ENCODE measurements around the gene VOPP1.
"Not testable (repeated sequence)": the region's sequence is repeated elsewhere in the genome, so short reads cannot be mapped to it uniquely, and the experiment has no call there.

Gene VOPP1

DNA sequence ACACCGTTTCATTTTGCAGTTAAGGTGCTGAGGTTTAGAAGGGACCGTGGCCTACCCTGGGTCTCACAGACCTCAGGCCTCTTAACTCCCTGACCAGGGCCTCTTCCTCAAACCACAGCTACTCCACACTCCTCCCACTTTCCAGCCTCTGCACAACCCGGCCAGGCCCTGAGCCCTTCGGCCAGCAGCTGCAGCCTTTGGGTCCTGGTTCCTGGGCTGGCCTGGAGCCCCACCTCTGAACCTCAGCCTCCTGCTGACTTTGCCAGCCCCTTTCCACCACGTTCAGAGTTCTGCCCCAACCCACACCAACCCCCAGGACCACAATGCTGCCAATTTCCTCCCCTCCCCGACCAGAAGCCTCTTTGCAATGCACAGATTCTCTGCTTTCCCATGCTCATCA lies 84.1 kb downstream of the VOPP1 start:
- DNase-seq (ENCODE audit: low spot score) = no peak

DNA sequence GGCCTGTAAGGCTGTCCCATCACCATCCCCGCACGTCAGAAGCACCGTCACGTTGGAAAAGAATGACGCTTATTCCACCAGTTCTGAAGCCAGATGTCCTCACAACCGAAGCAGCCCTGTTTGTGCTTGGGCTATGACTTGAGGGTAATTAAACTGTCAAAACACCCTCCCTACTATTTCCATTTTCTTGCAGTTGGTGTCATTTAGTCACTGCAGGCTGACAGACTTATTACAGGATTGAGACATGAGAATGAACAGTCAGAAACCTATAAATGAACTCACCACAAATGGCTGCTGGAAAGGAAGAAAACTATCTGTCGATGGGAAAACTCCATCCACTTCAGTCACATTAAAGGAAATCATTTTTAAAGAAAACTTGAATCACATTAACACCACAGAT lies 85.3 kb downstream of the VOPP1 start:
- no peak for DNase-seq (ENCODE audit: low spot score)

DNA sequence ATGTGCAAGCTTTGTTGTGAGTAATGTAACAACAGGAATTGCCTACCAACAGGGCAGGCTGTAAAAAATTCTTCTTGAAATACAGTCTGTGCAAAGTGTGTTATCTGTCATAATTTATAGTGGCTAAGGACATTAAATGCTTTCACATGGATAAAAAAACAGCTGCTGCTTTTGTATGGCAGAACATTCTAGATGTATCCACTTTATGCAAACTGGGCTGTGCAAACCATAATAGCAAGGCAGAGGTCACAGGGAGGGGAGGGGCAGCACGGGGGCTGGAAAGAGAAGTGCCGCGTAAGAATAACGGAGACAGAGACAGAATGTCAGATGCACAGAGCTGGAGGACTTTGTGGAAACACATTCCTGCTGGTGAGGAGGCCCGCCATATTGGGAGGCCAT lies 86.1 kb downstream of the VOPP1 start:
- DNase-seq (ENCODE audit: low spot score) = no peak

- DNase-seq (ENCODE audit: low spot score) = no peak
Measured at GRCh38 chr7:55485501-55486191, 86.7 kb downstream of the VOPP1 start.

DNA sequence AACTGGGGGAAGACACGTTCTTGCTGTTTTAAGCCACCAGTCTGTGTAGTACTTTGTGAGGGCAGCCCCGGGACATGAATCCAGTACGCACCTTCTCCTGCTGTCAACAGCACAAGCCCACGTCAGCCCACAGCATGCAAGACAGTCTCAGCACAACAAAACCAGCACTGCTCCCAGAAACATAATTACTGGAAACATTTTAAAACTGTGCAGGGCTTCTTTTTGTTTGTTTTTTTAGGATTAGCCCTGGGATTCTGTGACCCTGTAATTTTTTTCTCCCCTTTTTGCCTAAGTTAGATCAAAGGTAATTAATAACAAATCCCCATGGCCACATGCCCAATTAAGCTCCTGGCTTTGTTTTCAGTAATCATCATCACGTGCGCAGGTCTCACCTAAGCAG lies 87.5 kb downstream of the VOPP1 start:
- no peak for DNase-seq (ENCODE audit: low spot score)

DNA sequence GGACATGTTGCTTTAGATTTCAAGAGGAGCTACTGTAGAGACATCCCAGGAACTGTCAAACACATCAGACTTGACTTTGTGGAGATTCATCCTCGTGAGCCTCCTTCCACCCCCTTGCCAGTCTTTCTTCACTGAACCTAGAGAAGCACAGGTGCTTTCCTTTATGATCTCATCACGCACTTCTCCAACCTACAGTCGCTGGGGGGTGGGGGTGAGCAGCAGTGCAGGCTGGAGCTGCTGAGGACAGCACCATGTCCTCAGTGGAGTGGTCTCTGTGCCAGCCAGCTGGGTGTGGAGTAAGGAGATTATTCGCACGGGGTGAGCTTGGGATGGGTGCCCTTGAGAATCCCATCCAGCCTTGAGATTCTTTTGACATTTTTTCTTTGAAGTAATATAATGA lies 88.1 kb downstream of the VOPP1 start:
- DNase-seq (ENCODE audit: low spot score) = no peak

DNA sequence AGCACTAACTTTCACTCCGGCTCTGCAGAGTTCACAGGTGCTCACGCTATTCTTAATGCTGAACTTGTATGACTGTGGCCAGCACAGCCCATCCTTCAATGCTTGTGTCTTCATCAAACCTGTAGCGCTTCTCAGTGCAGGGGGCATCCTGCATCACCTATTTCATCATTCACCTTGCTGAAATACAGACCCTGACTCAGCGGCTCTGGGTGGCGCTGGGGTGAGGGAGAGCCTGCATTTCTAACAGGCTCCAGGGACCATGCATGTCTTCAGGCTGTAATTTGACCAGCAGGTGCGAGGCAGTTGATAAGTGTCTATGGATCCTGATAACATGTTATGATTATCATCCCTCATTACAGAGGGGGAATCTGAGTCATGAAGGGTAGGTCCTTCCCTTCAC lies 89.3 kb downstream of the VOPP1 start:
- no peak for DNase-seq (ENCODE audit: low spot score)

DNA sequence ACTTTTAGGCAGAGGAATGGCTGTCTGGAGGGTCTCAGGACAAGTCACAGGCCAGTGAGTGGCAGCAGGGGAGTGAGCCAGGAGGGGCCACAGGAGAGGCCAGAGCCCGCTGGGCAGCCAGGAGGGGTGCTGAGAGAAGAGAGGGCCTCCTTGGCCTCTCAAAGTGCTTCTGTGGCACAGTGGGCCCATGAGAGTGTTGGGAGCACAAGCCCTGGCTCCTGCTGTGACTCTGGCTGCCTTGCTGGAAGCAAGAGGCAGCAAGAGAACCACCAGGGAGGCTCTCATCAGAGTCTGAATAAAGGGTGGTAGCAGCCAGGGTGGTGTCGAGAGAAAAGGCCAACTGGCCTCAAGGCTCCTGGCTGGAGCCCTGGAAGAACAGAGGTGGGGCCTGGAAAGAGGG lies 91.1 kb downstream of the VOPP1 start:
- no peak for DNase-seq (ENCODE audit: low spot score)

GRCh38 chr7:55478700-55479099 lies 93.6 kb downstream of the VOPP1 start:
- no peak for DNase-seq (ENCODE audit: low spot score)

DNA sequence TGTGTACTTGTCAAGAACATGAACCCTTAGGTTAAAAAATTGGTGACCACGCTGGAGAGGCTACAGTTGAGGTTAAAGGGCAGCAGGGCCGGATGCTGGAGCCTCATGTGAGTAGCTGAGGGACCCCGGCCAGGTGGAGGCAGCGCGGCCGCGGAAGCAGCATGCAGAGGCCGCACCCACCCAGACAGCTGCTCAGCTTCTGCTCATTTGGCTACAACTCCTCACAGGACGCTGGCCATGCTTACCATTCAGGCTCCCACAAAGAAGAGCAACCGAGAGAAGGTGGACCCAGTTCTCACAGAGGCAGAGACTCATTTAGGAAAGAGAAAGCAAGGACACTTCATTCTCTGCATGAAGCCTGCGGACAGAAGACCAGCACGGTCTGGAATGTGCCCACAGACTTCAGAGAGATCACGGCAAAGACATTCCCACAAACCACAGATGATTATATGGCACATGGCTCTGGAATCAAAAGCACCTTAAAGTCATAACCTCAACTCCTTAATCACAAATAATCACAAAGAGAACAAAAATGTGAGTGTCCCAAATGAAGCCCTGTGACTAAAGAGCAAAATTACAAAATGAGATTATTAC lies 94.4 kb downstream of the VOPP1 start:
- no peak for DNase-seq (ENCODE audit: low spot score)

GRCh38 chr7:55476852-55477780 lies 95.2 kb downstream of the VOPP1 start:
- DNase-seq (ENCODE audit: low spot score) = no peak

DNA sequence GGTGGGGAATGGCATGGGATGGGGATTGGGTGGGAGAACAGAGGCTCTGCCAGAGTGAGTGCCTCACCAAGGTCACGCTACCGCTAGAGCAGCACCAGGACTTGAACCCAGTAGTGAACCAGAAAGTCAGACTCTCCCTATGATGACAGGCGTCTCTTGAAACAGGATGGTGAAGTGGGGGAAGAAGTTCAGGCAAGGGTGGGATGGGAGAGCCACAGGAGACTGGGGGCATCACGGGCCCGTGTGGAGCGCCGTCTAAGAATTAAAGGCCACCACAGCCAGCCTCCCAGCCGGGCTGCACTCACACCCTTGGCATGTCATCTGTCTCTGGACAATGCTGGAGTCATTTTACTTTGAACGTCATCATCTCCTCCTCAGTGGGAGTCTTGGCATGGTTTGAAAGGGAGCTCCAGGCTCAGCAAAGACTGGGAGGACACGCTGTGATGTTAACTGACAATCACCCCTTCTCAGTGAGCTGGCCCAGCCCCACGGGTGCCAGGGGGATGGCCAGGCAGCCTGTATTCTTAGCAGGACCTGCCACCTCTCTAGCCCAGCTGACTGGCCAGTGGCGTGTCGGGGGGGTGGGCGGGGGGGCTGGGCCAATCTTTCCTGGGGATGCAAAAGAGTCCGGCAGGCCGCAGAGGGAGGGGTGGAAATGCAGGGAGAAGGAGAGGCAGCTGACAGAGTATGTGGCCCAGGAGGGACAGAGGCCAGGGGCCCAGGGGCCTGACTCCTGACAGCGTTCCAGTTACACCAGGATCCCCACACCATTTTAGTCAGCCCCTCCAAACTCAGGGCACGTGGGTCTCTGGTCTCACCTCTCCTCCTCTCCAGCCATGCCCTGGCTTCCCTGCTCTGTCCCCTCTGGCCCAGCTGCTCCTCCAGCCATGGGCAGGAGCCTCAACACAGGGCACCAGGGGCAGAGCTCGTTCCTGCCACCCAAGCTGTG lies 96.2 kb downstream of the VOPP1 start:
- no peak for DNase-seq (ENCODE audit: low spot score)

DNA sequence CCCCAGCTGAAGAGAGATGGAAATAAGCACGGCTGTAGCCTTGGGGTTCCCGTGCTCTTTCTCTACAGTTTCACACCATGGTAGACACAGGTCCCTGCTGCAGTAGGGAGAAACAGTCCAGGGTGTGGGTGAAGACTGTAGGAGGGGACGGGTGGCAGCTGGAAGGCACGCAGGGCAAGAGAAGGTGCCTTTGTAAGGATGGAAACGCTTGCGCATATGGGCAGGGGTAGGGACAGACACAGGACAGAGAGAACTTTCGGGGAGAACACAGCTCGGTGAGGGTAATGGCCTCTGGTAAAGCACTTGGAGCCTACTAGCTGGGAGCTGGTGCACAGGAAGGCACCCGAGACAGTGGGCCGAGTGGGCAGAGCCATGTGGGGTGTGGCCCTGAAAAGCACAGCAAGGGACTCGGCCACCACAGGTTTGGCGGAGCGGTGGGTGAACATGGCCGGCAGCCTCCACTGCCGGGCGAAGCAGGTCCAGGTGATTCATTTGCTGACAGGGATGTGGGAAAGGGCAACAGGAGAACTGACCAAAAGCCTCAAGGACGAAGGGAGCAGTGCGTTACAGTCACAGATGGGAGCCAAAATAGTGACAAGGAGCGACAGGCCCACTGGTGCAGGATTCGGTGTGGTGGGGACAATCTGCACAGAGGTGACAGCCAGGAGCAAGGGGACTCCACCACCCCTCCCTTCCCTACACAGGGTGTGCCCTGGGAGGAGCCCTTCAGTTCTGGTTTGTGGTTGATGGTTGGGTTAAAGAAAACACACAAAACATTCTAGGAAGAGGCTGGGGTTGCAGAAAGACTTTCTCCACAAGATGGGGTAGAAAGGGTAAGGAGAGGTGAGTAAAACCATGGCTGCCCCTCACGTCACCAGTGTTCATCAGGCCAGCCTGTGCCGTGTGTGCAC lies 97.1 kb downstream of the VOPP1 start:
- DNase-seq (ENCODE audit: low spot score) = no peak

DNA sequence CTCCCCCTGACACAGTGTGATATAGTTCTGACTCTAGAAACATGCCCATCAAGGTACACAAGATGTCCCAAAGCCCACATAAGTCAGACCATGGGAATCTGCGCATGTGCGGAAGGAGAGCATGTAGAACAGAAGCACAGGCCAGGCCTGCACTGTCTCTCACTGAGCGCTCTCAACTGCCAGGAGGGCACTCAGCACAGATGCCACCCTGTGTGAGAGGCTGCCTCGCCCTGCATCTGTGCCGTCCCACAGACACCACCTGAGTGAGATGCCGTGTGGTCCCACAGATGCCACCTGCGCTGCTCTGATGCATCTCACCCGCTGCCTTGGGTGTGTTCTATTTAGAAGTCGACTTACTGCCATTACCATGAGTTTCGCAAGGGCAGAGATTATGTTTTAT lies 98.4 kb downstream of the VOPP1 start:
- no peak for DNase-seq (ENCODE audit: low spot score)

GRCh38 chr7:55472928-55473725 lies 99.2 kb downstream of the VOPP1 start:
- no peak for DNase-seq (ENCODE audit: low spot score)

- not testable (repeated sequence) for DNase-seq (ENCODE audit: low spot score)
Measured at GRCh38 chr7:55472406-55472805, 99.9 kb downstream of the VOPP1 start.

DNA sequence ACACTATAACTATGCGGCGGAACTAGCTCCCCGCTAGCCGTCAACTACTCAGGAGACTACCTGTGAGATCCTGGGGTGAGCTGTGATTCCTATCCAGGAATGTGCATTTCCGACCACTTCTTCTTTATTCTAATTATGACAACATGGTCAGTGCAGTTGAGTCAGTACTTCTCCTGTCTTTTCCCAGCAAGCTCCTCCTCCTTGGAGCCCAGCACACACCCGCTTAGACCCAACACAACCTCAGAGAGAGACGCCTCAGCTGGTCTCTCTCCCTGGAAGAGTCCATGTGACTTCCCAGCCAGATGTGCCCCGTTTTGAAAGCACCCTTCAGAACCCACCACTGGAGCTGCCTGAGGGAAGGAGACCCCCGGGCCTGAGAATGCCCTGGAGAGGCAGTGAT lies 100.7 kb downstream of the VOPP1 start:
- DNase-seq (ENCODE audit: low spot score) = not testable (repeated sequence)

DNA sequence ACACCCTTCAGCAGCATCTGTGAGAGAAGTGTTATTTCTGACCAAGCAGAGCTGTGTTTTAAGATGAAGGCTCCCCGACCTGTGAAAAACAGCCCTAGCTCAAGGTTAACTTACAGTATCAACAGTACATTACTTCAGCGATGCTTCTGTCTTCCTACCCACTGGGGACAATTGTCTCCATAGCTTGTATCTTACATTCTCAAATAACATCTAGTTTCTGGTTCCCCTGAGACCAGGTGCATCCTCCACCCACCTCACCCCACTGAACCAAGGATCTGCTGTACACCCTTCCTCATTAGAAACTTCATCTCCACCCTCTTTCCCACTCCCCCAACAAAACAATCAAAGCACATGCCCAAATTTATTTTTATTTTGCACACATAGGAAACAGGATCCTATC lies 102.0 kb downstream of the VOPP1 start:
- DNase-seq (ENCODE audit: low spot score) = peak; percentile 67

GRCh38 chr7:55469721-55470120 lies 102.6 kb downstream of the VOPP1 start:
- DNase-seq (ENCODE audit: low spot score) = no peak

- DNase-seq (ENCODE audit: low spot score) = peak; percentile 91
Measured at GRCh38 chr7:55469271-55469681, 103.0 kb downstream of the VOPP1 start.
